GM21390 (cell line): ENCODE measurements around the gene THRB.

Experiments
- ATAC-seq: cut with Tn5 transposase; IDR thresholded peaks from one replicate; pipeline ENCODE4 v1.9.1; 2021; ENCODE audit not compliant: unreplicated experiment

Gene THRB

DNA sequence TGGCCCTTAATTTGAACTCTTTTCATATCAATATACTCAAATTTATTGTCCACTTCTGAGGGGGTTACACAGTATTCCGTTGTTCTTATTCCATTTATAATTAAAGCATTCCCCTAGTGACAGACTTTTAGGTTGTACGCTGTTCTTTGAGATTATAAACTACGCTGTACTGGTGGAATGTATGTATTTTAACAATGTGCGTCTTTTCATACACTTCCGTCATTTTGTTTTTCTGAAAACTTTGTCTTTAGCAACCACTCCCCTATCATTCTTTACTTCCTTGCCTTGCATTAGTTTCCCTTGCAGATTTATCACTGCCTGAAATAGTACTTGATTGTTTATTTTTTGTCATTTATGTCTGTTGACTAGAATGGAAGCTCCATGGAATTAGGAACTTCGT lies 137.0 kb downstream of the THRB start:
- no peak for ATAC-seq

DNA sequence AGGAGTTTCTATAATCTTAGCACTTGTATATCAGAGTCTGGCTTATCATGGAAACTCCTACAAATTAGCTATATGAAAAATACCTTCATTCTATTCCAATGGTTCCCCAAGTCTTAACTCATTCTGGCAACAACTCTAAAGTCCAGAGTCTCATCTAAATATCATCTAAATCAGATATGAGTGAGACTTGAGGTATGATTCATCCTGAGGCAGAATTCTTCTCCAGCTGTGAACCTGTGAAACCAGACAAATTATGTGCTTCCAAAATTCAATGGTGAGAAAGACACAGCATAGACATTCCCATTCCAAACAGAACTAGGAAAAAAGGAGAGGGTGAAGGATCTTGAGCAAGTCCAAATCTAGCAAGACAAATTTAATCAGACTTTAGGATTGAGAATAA lies 138.8 kb downstream of the THRB start:
- ATAC-seq, result no peak

DNA sequence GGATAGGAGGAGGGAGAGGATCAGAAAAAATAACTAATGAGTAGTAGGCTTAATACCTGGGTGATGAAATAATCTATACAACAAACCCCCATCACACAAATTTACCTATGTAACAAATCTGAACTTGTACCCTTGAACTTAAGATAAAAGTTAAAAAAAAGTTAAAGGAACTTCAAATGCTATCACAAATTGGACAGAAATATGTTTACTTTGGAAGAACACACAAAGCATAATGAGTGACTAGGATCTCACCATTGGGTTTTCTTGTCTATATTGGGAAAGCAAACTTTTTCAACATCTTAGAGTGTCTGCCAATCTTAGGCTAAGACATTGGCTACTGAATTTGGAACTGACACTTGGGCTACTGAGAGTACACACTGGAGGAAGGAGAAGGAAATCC lies 140.4 kb downstream of the THRB start:
- ATAC-seq, result no peak

DNA sequence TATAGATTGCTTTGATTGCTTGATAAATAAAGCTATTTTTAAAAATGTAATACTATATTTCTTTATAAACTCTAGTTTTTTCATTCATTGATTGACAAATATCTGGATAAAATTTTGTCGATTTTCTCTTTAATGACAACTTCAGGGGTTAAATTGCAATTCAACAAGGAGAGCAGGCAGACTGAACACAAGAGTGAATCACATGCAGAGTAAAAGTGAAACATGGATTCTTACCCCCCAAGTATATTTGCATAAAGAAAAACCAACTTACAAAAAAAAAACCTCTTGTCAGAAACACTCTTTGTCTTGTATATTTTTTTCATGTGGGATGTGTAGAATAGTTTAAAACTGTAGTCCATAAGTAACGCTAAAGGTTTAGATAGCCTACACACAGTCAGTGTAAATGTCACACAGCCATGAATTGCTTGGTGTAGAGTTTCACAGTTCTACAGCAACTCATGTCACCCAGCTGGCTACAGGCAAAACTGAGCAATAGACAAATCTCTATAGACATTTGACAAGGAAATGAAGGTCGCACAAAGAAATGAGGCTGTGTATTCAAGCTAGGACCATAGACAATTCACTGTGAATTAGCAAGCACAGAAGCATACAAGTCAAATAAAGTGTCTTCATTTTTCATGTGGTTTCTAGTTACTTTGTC lies 141.6 kb downstream of the THRB start:
- ATAC-seq, result no peak

DNA sequence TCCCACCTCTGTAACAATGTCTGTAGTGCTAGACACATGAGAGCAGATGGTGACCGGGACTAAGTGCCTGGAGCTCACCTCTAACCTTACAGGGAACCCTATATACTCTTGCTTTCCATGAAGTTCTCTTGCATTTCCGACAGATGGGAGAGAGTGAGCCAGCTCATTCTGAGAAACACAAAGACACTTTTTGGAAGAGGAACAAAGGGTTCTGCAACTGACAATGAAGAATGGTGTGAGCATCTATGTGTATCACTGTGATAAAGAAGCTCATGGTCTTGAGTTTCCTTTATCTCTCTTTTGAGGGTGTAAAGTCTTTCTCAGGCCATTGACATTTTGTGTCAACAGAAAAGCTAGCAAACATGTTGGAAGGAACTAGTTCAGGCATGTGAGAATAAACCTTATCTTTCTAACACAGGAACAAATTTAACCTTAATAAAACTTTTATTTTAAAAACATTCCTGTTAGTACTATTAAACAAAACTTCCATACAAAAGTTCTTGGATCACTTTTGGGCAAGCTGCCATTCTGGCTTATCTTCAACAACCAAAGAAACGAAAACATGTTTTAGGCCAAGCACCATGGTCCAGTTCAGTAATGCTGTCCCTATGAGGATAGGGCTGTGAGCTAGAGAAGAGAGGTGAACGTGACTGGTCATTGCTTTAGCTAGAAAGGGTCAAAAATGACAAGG lies 142.7 kb downstream of the THRB start:
- no peak for ATAC-seq

DNA sequence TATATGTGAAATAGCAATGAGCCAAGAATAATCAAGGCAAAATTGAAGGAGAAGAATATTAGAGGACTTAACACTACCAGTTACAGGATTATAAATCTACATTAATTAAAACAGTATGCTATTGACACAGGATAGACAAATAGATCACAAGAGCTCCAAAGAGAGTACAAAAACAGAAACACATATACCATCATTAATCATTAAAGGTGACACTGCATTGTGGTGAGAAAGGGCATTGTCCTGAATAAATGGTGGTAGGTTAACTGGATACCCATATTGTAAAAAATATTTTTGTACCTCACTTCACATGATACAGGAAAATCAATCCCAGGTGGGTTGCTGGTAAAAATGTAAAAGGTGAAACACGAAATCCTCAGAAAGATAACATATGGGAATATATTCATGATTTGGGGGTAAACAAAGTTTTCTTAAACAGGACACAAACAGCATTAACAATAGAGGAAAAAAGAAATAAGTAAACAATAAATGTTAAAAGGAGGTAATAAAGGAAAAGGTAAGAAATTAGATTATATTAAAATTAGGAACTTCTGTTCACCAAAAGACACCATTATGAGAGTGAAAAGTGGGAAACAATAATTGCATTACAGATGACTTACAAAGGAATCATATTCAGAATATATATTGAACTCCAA lies 145.2 kb downstream of the THRB start:
- ATAC-seq, result no peak

DNA sequence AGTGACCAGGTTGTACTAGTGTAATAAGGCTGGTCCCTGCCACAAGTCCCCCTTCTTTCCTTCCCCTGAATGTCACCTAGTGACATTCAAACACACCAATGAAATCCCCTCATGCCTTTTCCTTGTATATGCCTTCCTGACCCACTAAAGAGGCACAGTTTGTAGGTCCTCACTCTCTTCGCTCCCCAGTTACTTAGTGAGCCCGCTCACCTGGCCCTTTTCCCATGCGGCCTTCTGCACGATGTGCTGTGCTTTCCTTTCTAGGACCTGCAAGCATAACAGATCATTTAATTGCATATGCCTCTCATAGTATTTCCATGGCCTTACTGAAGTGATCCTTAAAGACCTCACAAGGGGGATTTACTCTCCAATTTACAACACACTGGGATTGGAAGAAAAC lies 146.3 kb downstream of the THRB start:
- ATAC-seq, result no peak

DNA sequence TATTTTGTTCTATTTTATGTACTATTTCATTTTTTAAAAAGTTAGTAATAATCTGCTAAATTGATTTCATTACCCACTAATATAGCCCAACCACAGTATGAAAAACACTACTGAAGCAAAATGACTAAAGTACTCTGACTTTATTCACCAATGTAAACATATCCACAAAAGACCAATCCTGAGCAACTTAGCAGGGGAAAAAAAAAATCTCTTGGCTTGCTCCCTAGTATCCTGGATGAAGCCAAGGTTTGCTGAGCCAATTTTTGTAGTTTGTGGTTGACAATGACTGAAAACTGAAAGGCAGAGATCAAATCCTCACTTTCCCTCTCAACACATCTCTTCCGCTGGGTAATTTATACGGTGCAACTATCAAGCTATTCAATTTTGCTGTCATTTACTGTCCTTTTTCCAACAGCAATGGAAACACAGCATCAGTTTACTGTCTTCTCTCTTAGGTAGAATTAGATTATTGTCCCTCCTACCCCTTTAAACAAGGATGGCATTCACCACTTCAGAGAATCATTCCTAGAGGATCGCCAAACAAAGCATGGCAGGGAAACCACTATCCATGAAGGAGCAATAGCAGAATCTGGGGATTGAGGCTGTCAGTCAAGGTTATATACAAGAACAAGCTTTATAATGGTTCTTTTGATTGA lies 149.7 kb downstream of the THRB start:
- no peak for ATAC-seq

DNA sequence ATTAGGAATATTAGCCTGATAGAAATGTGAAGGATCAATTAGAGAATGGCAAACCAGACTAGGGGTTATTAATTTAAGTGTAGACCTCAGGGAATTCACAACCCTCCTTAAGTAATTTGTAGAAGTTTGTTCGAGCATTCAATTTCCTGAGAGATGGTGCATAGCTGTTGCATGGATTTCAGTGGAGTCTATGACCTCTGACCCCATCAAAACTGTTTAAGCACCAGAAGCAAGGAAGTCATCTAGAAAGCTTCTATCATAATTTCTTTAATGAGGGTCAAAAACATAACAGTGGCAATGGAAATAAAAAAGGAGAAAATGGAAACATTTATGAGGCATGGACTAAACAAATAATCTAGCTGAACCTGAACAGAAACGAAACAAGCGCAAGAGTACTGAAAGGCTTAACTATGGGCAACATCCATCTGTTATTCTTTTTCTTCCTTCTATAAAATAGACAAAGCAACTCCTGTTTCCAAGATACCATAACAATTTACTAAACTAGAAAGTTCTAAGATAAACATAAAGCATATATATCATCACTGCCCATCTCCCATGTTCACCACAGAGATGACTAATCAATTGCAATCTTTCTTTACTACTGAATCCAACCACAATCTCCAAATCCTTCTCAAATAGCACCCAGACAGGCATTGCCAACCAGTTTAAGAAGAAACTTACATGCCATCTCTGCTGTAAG lies 151.4 kb downstream of the THRB start:
- ATAC-seq, result no peak

DNA sequence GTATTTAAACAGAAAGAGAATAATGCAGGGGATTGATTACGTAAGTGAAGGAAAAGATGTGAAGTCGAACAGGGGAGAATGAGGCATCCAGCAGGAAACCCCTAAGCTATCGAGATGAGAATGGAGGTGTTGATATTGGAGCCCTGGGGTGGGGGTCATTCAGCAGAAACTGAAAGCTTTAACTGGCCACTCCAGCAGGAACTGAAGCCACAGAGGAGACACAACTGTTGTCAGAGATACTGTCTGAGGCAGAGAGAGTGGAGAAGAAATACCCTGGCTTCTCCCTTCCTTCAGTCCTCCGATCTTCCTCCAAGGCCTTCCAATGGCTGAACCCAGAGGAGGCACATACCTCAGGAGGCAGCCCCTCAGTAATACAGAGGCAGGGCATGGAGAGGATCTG lies 152.4 kb downstream of the THRB start:
- no peak for ATAC-seq

DNA sequence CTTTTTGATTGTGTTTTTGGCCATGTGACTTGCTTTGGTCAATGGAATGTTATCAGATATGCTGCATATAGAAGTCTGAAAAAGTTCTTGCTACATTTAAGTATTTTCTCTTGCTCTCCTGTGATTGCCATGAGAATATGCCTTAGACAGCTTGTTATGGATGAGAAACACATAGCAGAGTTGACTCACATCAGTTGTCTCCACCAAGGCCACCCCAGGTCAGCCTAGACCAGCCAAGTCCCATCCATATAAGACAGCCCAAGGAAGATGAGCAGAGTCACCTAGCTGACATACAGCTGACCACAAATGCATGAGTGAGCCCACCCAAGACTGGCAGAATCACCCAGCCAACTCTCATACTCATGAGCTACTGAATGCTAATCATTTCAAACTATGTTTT lies 153.0 kb downstream of the THRB start:
- ATAC-seq, result no peak

DNA sequence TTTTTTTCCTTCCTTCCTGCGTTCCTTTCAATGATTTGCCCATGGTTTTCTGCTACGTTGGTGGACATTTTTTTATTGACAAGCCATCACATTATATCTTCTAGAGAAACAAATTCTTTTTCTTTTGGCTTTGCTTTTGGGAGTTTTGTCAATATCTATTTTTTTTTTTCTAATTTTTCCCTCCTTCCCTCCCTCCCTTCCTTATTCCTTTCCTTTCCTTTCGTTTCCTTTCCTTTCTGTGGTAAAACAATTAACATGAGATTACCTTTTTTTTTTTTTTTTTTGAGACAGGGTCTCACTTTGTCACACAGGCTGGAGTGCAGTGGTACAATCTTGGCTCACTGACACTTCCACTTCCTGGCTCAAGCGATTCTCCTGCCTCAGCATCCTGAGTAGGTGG lies 153.7 kb downstream of the THRB start:
- ATAC-seq, result no peak

DNA sequence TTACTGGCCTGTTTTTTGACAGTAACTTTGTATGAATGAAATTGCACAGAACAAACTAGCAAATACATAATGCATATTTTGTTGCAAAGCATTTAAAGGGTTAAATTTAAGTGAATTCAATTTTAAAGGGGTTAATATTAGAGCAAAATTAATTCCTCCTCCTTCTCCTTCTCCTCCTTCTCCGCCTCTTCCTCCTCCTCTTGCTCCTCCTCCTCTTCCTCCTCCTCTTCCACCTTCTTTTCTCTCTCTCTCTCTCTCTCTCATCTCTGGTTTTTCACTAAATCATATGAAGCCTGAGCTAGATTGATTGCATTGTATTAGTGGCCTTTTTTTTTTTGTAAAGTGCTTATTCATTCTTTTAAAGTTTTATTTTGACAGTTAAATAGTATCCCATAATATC lies 154.5 kb downstream of the THRB start:
- ATAC-seq, result no peak

DNA sequence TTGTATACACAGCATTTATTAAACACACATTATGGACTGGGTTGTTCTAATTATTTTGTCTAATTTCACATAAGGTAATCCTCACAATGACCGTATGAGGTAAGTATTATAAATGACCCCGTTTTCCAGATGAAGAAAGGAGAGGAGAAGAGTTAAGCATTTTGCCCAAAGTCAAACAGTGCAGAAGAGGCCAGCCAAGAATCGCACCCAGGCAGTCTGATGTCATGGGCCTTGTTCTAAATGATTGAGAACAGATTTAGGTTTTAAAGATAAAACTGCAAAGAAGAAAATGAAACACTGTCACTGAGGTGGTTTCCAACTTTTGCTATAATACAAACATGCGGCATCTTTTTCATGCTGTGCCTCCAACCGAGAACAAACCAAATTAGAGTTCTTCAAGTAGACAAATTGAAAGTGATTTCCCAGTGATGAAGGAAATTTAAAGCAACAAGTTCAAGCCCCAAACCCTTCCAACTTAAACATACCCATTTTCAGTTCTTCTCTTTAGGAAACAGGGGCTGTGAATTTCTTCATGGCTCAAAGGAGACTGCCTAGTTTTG lies 155.3 kb downstream of the THRB start:
- no peak for ATAC-seq

DNA sequence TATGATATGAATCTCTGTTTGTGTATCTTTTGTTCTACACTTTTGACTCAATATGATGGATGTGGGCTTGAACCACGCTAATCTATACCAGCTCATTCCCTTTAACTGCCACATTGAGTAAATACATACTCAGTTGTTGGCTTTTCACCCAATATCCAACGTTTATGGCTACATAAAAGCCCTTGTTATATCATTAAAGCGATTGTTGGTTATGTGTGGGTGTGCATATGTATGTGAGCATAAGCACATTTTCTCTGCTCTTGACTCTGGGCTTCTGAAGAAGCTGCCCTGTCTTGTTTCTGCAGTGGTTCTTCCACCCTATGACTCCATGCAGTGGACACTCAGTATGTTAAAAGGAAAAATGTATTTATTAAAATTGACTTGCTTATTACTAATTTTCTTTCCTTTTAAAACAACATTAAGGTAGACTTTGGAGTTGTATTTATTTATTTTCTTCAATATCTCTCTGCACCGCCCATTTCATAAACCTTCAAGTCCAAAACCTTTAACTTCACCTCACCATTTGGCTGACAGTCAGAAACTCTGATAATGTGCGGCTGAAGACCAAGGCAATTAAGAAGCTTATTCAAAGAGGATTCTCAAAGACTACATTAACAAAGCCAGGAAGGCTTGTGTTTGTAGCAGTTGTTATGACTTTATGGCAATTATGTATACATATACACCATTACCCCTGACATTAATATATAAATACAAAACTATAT lies 156.1 kb downstream of the THRB start:
- no peak for ATAC-seq

DNA sequence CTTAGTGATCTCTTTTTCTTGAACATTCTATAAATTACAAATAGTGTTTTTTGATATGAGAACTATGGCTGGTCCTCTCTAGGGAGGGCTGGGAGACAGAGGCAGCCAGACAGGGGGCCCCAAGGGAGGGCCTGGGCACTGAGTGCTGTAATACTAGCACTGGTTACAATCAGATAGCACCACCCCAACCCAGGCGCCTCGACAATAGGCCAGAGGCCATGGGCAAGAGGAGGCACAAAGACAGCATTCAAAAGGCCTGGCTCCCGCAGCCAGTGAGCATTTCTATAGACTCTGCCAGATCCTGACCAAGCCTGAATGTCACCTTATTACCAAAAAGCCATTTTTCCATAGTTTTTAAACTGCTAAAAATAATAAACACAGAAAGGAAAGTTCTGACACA lies 158.5 kb downstream of the THRB start:
- ATAC-seq, result no peak

DNA sequence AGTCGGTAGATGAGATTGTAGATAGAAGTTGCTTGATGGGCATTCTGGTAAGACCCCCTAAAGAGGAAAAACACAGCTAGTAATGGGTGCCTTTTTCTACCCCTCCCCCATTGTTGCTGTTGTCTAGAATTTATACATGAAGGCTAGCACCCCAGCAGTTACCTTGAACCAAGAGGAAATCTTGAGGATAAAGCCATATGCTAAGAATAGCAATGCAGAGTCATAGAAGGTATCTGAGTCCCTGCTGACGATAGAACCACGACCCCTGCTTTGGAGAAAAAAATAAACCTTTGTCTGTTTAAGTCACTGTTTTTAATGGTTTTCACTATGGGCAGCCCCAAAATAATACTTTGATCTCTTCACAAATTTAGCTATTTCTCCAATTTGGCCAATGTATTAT lies 162.6 kb downstream of the THRB start:
- no peak for ATAC-seq

DNA sequence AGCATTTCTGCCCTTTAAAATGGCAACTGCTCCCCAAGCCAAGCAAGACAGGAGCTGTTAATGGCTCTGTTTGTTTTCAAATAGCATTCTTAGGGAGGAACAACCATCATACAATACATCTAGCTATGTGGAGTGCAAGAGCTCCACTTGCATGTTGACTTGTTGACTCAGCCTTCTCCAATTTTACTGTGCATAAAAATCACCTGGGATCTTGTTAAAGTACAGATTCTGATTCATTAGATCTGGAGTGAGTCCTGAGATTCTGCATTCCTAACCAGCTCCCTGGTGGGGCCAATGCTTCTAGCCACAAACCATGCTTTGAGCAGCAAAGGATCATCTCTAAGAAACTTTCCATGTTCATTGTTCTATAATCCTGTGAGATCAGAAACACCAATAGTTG lies 171.4 kb downstream of the THRB start:
- no peak for ATAC-seq

DNA sequence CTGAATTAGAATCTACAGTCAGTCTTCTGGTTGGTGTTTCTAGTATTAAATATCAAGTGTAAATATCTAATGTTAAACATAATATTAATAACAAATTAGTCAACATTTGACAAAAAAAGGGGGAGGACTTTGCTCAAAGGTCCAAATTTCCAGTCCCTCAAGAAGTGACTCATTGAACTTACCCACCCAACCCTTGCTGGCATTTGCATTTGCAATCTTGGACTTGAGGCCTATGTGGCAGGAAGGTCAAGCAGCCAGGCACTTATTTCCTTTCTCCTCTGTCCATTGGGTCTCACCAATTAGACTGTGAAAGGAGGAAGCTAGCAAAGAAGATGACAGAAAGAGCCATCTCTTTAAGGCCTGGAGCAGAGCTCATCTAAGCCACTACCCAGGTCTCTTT lies 174.0 kb downstream of the THRB start:
- ATAC-seq, result no peak

DNA sequence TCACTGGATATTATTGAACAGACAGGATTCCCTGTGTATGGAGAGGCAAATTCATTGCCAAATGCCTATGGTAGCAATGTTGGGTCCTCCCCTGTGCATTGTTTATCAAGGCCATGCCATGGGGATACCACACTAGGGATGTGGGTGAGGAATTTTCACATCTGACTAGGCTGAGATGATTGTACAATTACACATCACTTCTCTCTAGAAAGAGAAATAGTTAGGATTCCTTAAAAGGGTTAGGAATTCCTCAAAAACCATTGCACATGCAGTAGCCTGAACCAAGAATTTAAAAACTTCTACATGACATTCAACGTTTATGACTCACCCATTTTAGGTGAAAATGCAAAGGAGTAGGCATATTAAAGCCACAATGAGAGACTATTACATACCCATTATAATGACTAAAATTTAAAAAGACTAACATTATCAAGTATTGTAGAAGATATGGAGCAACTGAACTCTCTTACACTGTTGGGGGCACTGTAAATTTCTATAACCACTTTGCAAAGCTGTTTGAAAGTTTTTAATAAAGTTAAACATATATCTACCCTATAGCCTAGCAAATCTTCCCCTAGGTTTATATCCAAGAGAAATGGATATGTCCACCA lies 175.9 kb downstream of the THRB start:
- ATAC-seq, result no peak
